HEK293 (cell line): ENCODE measurements around the gene BAIAP2.

Experiments
- KLF16 ChIP-seq: fragments of 450-650 bp; formaldehyde crosslinking; IDR thresholded peaks from 2 replicates; pipeline ENCODE4 v1.5.1; 2017; ENCODE audit warnings: missing biosample characterization, missing genetic modification characterization
- ZBTB1 ChIP-seq: fragments of 450-650 bp; formaldehyde crosslinking; IDR thresholded peaks from 2 replicates; pipeline ENCODE4 v1.5.1; 2016; ENCODE audit warnings: missing biosample characterization, missing genetic modification characterization
- ZBTB17 ChIP-seq: fragments of 450-650 bp; formaldehyde crosslinking; IDR thresholded peaks from 2 replicates; pipeline ENCODE4 v1.5.1; 2016; ENCODE audit warnings: missing biosample characterization, missing genetic modification characterization
- ZNF266 ChIP-seq: fragments of 450-650 bp; formaldehyde crosslinking; IDR thresholded peaks from 2 replicates; pipeline ENCODE4 v1.5.1; 2016; ENCODE audit warnings: missing biosample characterization, missing genetic modification characterization, low read depth
- ZNF391 ChIP-seq: fragments of 450-650 bp; formaldehyde crosslinking; IDR thresholded peaks from 2 replicates; pipeline ENCODE4 v1.5.1; 2016; ENCODE audit warnings: low read depth, missing biosample characterization, missing genetic modification characterization, borderline replicate concordance
- ZNF558 ChIP-seq: fragments of 450-650 bp; formaldehyde crosslinking; IDR thresholded peaks from 2 replicates; pipeline ENCODE4 v1.5.1; 2016; ENCODE audit warnings: missing biosample characterization, missing genetic modification characterization
- ZNF654 ChIP-seq: fragments of 450-650 bp; formaldehyde crosslinking; IDR thresholded peaks from 2 replicates; pipeline ENCODE4 v1.5.1; 2016; ENCODE audit warnings: low read depth, missing biosample characterization, missing genetic modification characterization
- ZNF660 ChIP-seq: fragments of 450-650 bp; IDR thresholded peaks from 2 replicates; pipeline ENCODE4 v1.5.1; 2018; ENCODE audit warnings: missing biosample characterization, mild to moderate bottlenecking, missing genetic modification characterization
- TF ChIP-seq, protein P1 (sequence below): fragments of 450-650 bp; formaldehyde crosslinking; IDR thresholded peaks from 2 replicates; pipeline ENCODE4 v1.5.1; 2016; ENCODE audit warnings: missing biosample characterization, missing genetic modification characterization
- TF ChIP-seq, protein P2 (sequence below): fragments of 450-650 bp; formaldehyde crosslinking; IDR thresholded peaks from 2 replicates; pipeline ENCODE4 v1.5.1; 2016; ENCODE audit warnings: missing biosample characterization, missing genetic modification characterization

DNA sequence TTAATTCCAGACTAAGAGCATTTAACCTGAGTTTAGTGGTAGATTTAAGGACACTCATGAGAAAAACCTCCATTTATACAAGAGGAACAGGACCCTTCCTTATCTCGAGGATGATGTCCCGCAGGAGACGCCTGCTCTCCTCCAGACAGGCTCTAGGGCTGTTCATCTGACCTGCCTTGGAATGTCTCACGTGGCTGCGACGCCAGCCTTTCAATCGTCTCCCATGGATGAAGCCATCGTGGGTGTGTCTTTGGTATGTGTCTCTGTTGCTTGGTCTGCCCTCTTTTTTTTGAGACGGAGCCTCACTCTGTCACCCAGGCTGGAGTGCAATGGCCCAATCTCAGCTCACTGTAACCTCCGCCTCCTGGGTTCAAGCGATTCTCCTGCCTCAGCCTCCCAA, 26.8 kb upstream of the BAIAP2 start:
- TF ChIP-seq ZBTB1 (tag by site-specific recombination) (no peak), ZNF266 (no peak), ZBTB17 (no peak), KLF16 (tag by site-specific recombination) (no peak), ZNF558 (tag by site-specific recombination) (no peak), ZNF660 (tag by site-specific recombination) (no peak), ZNF391 (no peak), ZNF654 (tag by site-specific recombination) (no peak)
- TF ChIP-seq, protein P1, sequence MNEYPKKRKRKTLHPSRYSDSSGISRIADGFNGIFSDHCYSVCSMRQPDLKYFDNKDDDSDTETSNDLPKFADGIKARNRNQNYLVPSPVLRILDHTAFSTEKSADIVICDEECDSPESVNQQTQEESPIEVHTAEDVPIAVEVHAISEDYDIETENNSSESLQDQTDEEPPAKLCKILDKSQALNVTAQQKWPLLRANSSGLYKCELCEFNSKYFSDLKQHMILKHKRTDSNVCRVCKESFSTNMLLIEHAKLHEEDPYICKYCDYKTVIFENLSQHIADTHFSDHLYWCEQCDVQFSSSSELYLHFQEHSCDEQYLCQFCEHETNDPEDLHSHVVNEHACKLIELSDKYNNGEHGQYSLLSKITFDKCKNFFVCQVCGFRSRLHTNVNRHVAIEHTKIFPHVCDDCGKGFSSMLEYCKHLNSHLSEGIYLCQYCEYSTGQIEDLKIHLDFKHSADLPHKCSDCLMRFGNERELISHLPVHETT (tag by site-specific recombination), result no peak
- TF ChIP-seq, protein P2, sequence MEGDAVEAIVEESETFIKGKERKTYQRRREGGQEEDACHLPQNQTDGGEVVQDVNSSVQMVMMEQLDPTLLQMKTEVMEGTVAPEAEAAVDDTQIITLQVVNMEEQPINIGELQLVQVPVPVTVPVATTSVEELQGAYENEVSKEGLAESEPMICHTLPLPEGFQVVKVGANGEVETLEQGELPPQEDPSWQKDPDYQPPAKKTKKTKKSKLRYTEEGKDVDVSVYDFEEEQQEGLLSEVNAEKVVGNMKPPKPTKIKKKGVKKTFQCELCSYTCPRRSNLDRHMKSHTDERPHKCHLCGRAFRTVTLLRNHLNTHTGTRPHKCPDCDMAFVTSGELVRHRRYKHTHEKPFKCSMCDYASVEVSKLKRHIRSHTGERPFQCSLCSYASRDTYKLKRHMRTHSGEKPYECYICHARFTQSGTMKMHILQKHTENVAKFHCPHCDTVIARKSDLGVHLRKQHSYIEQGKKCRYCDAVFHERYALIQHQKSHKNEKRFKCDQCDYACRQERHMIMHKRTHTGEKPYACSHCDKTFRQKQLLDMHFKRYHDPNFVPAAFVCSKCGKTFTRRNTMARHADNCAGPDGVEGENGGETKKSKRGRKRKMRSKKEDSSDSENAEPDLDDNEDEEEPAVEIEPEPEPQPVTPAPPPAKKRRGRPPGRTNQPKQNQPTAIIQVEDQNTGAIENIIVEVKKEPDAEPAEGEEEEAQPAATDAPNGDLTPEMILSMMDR (tag by site-specific recombination), result no peak
